Activated effector memory CD4-positive, alpha-beta T cell treated with anti-CD3 and anti-CD28 coated beads, Interleukin-2, amount 50 U/mL, for 16 hours (primary cell): ENCODE results near the gene CPTP.

Experiments
- DNase-seq: peaks from one replicate; pipeline ENCODE4 v3.0.0-alpha.2; 2020

CPTP gene

GRCh38 chr1:1292851-1293250 is 31.8 kb upstream of the CPTP start:
- no peak for DNase-seq

DNA sequence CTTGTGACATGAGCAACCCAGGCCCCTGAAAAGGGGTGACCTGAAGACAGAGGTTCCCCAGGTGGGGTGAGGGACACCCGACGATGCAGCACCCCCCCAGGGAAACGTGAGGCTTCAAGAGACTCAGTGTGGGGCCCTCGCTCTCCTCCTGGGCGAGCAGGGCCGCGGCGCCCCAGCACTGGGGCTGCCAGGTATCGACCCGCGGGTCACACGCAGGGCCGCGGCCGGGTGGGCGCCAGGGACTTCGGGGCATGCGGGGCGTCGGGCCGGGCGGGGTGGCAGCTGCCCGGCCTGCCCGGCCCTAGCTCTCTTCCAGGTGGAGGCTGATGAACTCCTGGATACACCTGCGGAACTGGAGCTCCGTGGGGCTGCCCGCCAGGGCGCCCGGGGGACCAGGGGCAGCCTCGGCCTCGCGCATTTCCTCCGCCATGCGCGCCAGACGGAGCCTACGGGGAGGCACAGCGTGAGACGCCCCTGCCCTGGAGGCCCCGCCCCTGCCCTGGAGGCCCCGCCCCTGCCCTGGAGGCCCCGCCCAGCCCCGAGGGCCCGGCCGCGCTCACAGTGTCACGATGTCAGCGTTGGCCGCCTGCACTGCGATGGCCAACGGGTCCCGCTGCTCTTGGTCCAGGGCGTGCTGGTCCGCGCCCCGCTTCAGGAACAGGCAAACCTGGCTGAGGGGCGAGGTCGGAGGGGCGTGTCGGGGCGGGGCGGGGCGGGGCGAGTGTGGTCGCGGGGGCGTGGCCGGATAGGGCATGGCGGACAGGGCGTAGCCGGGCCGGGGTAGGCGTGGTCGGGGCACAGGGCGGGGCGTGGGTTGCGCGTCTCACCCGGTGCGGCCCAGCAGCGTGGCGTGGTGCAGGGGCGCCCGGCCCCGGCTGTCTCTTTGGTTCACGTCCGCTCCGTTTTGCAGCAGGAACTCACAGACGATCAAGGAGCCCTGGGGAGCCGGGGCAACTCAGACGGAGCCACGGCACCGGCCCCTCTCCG is 31.0 kb upstream of the CPTP start:
- no peak for DNase-seq

DNA sequence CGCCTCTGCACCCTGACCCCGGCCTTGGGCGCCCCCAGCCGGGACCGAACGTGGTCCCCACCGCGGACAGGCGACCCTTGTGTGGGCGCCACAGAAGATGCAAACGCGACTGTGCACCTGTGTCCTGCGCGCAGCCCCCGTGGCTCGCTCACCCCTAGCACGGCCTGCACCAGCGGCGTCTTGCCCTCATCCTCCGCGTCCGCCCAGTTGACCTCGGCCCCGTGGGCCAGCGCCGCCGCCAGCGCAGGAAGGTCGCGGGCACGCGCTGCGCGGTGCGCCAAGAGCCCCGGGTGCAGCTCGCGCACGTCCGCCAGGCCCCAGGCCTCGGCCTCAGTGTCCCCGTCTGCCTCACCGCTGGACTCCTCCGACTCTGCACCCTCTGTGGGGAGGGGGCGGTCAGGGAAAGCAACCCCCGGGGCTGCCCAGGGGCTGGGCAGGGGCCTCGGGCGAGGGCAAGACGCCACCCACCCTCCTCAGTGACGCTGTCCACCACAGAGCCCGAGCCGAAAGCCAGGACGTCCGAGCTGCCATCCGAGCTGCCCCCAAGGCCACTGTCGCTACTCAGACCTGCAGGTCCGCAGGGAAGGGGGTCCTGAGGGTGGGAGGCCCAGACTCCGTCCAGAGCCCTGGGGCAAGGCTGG is 30.2 kb upstream of the CPTP start:
- DNase-seq: no peak

GRCh38 chr1:1295154-1295923 is 29.3 kb upstream of the CPTP start:
- DNase-seq: no peak

DNA sequence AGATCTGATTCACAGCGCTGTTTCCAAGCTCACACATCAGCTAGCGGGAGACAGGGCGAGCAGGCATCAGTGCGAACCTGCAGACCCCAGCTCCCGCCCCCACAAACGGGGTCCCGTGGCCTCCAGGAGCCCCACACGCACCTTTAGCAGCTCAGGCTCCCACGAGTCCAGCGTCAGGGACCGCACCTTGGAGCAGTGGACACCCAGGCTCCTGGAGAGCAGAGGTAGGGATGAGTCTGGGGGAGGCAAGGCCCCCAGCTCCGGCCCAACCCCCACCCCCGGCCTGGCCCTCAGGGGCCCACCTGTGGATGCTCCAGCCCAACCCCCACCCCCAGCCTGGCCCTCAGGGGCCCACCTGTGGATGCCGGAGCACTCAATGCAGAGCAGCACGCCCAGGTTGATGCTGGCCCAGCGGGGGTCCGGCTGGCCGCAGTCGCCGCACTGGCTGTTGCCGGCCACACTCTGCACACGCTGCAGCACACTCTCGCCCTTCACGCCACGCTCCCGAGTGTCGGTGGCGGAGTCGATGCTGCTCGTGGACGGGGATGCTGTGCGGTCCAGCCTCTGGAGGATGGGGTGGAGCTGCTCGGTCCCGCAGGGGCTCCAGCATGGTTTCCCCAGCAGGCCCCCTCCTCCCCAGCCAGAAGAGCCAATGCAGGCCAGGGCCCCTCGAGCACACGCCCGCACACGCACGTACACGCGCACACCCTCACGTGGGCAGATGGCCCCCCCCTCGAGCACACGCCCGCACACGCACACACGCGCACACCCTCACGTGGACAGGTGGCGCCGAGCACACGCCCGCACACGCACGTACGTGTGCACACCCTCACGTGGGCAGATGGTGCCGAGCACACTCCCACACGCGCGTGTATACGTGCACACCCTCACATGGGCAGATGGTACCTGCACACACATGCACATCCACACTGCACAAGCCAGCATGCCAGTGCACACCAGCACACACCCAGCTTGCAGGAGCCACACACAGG is 28.2 kb upstream of the CPTP start:
- no peak for DNase-seq

DNA sequence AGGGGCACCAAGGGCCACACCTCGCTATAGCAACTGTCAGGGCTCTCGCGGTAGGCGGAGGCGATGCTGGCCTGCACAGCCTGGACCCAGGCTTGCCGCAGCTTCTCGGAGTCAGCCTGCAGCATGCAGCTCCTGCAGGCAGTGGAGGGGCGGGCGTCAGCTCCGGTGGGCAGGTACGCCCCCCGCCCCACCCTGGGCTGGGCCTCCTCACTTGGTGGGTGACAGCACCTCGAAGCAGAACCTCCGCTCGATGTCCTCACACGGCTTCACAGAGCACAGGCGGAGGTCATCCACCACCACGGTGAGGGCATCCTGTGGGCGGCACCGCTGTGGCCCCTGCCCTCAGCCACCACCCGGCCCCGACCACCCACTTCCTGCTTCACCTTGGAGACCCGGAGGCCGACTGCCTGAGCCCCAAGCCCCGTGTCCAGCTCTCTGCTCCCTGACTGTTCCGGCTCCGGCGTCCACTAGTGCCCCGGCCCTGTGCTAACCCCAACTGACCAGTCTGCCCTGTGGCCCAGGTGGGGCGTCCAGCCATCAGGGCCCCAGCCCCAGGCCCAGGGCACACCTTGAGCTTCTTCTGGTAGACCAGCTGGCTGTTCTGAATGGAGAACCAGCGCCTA is 26.7 kb upstream of the CPTP start:
- DNase-seq: no peak

- no peak for DNase-seq
These were observed 25.5 kb upstream of the CPTP start for GRCh38 chr1:1298861-1299685.

GRCh38 chr1:1299686-1300351 is 24.8 kb upstream of the CPTP start:
- no peak for DNase-seq

DNA sequence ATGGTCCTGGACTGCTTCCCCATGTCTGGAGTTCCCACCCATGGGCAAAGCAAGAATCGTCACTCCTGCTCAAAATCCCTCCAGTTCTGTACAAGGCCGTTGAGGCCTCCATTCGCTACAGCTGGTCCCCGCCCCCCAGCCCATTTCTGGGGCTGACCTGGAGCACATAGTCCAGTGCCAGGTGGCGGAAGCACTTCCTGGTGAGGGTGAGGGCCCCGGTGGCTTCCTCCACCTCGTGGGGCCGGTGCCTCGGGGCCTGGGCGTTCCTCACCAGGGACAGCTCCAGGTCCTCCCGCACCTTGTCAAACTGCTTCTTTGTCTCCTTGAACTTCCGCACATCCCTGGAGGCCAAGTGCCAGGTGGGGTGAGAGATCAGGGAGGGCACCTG is 24.3 kb upstream of the CPTP start:
- no peak for DNase-seq

GRCh38 chr1:1302006-1302430 is 22.6 kb upstream of the CPTP start:
- no peak for DNase-seq

DNA sequence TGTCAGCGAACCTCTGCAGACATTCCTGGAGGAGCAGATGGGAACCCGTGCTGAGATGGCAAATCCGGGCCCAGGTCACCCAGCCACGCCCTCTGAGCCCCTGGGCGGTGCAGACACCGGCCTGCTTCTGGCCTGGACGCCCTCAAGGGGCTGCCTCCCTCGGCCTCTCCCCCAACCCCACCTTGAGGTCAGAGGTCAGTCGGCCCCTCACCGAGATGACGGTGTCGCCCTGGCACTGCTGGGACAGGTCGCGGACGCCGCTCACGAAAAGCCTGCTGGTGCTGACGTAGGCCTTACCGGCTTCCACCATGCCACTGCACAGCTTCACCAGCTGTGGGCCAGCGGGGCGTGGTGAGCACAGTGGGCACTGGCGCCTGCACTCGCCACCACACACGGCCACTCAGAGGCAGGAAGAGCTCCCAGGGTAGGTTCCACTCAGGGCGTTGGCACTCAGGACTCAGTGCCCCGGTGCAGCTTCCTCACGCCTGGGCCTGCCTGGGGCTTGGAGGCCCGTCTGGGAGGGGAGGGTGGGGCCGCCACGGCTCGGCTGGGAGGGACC is 21.6 kb upstream of the CPTP start:
- DNase-seq: no peak

- no peak for DNase-seq
These were observed 20.9 kb upstream of the CPTP start for GRCh38 chr1:1303736-1304135.

- no peak for DNase-seq
These were observed 20.0 kb upstream of the CPTP start for GRCh38 chr1:1304331-1305299.

- peak; percentile 88 for DNase-seq
These were observed 19.1 kb upstream of the CPTP start for GRCh38 chr1:1305300-1306069.

GRCh38 chr1:1306070-1306660 is 18.4 kb upstream of the CPTP start:
- no peak for DNase-seq

- no peak for DNase-seq
These were observed 17.8 kb upstream of the CPTP start for GRCh38 chr1:1306661-1307260.
